HPDE6-E6E7 (cell line): ENCODE results near the gene GJA4.
"Not testable (repeated sequence)": the region's sequence is repeated elsewhere in the genome, so short reads cannot be mapped to it uniquely, and the experiment has no call there.

Experiments
- DNase-seq: peaks from one replicate; pipeline ENCODE4 v3.0.0; 2011; ENCODE audit warnings: missing footprints; ENCODE audit errors: extremely low spot score

GJA4 gene

GRCh38 chr1:34792424-34792823, 375 bp upstream of the GJA4 start:
- no peak for DNase-seq

- DNase-seq = no peak
Measured at GRCh38 chr1:34794001-34794789, 1.4 kb downstream of the GJA4 start.

- no peak for DNase-seq
Measured at GRCh38 chr1:34794790-34795180, 2.0 kb downstream of the GJA4 start.

GRCh38 chr1:34795916-34796315, 3.1 kb downstream of the GJA4 start:
- no peak for DNase-seq

GRCh38 chr1:34796990-34797389, 4.2 kb downstream of the GJA4 start:
- DNase-seq = no peak

GRCh38 chr1:34800214-34800613, 7.4 kb downstream of the GJA4 start:
- no peak for DNase-seq

- DNase-seq = no peak
Measured at GRCh38 chr1:34803770-34804169, 11.0 kb downstream of the GJA4 start.

GRCh38 chr1:34806396-34806795, 13.6 kb downstream of the GJA4 start:
- no peak for DNase-seq

GRCh38 chr1:34808051-34808810, 15.4 kb downstream of the GJA4 start:
- no peak for DNase-seq

GRCh38 chr1:34810781-34811180, 18.0 kb downstream of the GJA4 start:
- not testable (repeated sequence) for DNase-seq

- no peak for DNase-seq
Measured at GRCh38 chr1:34816332-34816731, 23.5 kb downstream of the GJA4 start.

- no peak for DNase-seq
Measured at GRCh38 chr1:34816778-34817177, 24.0 kb downstream of the GJA4 start.

- not testable (repeated sequence) for DNase-seq
Measured at GRCh38 chr1:34818862-34819261, 26.1 kb downstream of the GJA4 start.

- no peak for DNase-seq
Measured at GRCh38 chr1:34822202-34822601, 29.4 kb downstream of the GJA4 start.

GRCh38 chr1:34824817-34825454, 32.1 kb downstream of the GJA4 start:
- no peak for DNase-seq

- DNase-seq = no peak
Measured at GRCh38 chr1:34825455-34826091, 32.8 kb downstream of the GJA4 start.

GRCh38 chr1:34827341-34827941, 34.6 kb downstream of the GJA4 start:
- no peak for DNase-seq

GRCh38 chr1:34828611-34829010, 35.8 kb downstream of the GJA4 start:
- no peak for DNase-seq

- no peak for DNase-seq
Measured at GRCh38 chr1:34829250-34829649, 36.5 kb downstream of the GJA4 start.

- DNase-seq = no peak
Measured at GRCh38 chr1:34831721-34832246, 39.0 kb downstream of the GJA4 start.

GRCh38 chr1:34833711-34834110, 40.9 kb downstream of the GJA4 start:
- no peak for DNase-seq
